GM10266 (cell line): Measurements from ENCODE around the gene GCC1.
A peak's percentile ranks its signal among the peaks of the same experiment; 100 is the strongest.

Experiments
- DNase-seq: peaks from one replicate; pipeline ENCODE4 v3.0.0; 2012; ENCODE audit errors: extremely low spot score
- TF ChIP-seq, protein P1 (sequence below): IDR thresholded peaks from 2 replicates; pipeline ENCODE4 v1.5.1; 2012; ENCODE audit warnings: mild to moderate bottlenecking, low read depth; ENCODE audit not compliant: control insufficient read depth, insufficient read depth; ENCODE audit errors: missing control alignments

The GCC1 gene

DNA sequence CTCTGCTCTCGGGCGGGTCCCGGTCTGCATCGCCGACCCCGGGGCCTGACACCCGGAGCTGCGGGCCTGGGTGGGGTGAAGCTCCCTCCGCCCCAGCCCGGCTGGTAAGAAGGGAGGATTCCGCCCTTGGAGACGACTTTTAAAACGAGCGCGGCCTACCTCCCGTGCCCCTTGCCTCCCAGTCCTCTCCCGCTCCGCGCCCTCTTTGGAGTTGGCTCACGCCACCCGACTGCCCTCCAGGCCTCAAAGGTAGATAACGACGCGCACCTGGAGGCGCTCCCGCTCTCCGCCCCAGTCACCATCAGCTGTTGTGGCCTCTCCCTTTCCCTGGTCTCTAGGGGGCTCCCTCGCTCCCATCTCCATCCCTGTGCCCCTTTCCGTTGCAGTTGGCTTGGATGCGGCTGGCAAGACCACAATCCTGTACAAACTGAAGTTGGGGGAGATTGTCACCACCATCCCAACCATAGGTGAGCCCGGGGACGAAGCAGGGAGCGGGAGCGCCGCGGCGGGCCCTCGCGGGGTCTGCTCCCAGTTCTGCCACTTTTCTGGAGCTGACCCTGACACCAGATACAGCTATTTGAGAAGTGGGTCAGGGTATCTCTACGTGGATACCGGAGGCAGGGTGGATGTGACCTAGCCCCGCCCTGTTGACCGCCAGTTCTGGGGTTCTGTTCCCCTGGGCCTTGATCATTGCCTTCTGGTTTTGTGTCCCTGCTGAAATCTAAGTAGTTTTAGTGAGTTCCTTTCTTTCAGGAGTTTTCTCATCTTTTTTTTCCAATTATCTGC is 3.5 kb upstream of the GCC1 start:
- TF ChIP-seq, protein P1, sequence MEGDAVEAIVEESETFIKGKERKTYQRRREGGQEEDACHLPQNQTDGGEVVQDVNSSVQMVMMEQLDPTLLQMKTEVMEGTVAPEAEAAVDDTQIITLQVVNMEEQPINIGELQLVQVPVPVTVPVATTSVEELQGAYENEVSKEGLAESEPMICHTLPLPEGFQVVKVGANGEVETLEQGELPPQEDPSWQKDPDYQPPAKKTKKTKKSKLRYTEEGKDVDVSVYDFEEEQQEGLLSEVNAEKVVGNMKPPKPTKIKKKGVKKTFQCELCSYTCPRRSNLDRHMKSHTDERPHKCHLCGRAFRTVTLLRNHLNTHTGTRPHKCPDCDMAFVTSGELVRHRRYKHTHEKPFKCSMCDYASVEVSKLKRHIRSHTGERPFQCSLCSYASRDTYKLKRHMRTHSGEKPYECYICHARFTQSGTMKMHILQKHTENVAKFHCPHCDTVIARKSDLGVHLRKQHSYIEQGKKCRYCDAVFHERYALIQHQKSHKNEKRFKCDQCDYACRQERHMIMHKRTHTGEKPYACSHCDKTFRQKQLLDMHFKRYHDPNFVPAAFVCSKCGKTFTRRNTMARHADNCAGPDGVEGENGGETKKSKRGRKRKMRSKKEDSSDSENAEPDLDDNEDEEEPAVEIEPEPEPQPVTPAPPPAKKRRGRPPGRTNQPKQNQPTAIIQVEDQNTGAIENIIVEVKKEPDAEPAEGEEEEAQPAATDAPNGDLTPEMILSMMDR, result peak; percentile 63
- DNase-seq, result peak; percentile 61

DNA sequence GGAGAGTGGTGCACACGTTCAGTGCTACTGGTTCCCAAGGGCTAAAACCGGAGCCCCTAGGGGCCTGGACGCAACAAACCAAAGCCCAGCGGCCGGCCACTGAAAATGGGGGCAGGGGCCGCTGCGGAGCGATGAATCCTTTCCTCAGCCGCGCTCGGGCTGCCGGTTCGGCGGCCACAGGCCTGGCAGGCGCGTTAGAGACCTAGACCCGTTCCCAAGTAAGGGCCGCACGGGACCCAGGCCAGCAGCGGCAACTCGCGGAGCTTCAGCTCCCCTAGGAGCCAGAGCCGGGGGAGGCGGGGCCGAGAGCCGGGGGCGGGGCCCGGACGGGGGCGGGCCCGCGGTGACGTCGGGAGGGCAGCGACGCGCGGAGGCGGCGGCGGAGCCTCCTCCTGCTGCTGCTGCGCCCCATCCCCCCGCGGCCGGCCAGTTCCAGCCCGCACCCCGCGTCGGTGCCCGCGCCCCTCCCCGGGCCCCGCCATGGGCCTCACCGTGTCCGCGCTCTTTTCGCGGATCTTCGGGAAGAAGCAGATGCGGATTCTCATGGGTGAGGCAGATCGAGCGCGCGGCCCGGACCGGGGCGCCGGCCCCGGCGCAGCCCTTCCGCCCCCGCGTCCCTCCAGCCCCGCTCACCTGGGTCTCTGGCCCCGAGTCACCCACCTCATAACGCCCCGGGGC is 2.8 kb upstream of the GCC1 start, which contains the start of gene ARF5:
TSS of gene ARF5 (plus strand) at position 393 of the 678 bp plus-strand sequence. CDS start at position 481, 88 bp downstream.
- TF ChIP-seq, protein P1, result peak; percentile 1

DNA sequence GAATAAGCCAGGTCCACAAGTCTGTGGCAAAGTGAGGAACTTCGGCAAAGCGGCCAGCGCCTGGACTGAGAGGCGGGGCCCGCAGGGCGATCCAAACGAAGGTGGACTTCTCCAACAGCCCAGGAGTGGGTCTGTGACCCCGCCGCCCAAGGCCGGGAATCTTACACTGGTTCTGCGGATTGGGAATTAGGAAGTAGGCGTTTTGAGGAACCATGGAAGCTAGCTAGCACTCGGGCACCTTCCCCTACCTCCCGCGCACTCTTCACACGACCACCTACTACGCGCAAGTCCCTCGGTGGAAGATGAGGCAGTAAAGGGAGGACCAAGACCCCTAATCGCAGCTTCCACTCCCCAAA is 2.2 kb upstream of the GCC1 start:
- TF ChIP-seq, protein P1, result no peak
- no peak for DNase-seq

More for the DNA sequence above, 2.8 kb upstream of the GCC1 start, which contains the start of gene ARF5:
- DNase-seq, result peak; percentile 97

DNA sequence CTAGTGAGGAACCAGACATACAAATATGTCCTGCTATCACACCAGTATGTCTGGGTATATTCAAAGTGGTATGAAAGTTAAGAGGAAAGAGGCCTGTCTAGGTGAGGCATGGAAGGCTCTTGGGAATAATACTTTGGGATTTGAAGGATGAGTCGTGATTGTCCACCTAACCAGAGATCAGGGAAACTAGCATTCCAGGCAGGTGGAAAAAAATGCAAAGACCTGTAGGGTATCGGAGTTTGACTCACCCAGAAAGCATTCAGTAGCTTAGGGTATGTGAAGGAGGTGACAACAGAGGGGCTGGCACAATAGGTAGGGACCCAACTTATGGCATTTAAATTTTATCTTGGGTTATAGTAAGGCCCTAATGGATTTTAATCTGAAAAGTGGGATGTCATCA is 950 bp upstream of the GCC1 start:
- no peak for DNase-seq
- TF ChIP-seq, protein P1, result no peak

DNA sequence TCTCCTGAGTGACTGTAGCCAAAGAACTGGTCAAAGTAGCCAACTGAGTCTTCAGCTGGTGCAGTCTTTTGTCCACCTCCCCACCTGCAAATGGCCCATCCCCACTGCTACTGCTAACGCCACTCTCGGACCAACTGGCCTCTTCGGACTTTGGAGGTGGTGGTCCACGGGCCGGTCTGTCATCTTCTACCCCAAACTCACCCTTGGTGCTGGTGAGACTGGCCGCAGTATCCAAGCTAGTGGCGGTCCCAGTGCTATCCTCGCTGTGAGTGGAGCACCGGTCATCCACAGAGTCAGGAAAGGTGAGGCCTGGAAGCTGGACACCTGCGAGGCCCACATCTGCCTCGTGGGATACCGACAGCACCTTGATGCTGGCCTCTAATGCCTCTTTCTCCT is 750 bp downstream of the GCC1 start:
- TF ChIP-seq, protein P1, result no peak
- no peak for DNase-seq

DNA sequence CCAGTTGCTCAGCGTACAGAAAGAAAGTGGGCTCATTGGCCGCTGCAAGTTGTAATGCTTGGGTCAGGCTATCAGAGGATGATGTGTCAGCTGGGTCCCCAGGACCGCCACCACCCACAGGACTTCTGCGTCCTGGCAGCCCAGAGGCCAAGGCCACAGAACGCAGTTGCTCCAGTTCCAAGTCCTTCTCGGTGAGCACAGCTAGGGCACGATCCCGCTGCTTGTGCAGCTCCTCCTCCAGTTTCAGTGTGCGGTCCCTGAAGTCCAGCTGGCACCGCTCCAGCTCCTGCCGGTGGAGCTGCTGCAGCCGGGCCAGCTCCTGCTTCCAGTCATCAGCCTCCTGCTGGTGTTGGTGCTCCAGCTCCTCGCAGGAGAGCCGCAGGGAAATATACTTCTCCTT is 3.0 kb downstream of the GCC1 start:
- DNase-seq, result no peak
- TF ChIP-seq, protein P1, result no peak

DNA sequence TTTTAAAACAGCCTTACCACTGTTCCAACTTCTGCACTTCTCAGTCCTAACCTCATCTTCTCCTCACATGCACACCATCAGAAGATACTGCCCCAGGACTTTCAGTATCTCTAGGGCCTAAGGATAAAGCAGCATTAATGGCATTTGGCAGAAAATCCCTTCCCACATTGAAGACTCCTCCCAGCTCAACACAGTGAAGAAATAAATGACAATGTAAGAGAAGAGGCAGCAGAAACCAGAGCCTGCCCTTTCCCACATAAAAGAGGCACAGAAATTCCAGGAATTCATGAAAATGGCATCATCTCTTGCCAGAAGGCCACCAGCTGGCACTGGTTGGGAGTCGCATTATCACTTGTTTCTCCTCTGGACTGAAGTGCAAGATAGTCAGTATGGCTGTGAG is 3.7 kb downstream of the GCC1 start:
- TF ChIP-seq, protein P1, result no peak
- no peak for DNase-seq
